Adrenal gland (tissue), 5 donors: Measurements from ENCODE around the gene ZNF467.

Experiments
- POLR2A ChIP-seq, 2 donors: fragments of 450-650 bp; IDR thresholded peaks; one replicate each; pipeline ENCODE4 v1.6.1; 2017; ENCODE audit warnings: antibody characterized with exemption in 2 of 2, mild to moderate bottlenecking in 2 of 2, moderate library complexity in 1 of 2
- TF ChIP-seq, protein P1 (sequence below), 6 experiments: fragments of 450-650 bp in 4 of 6; fragments of 200-600 bp in 2 of 6; sonication (generic) in 1 of 6; IDR thresholded peaks; 1 replicate in 5 of 6; 2 replicates in 1 of 6; pipeline versions ENCODE4 v1.5.1 to v1.8.0; 2016 to 2021; ENCODE audit warnings: antibody characterized with exemption in 6 of 6, mild to moderate bottlenecking in 2 of 6, moderate library complexity in 1 of 6
- donor health status: DM: no; HTN: no; CAD: no.

DNA sequence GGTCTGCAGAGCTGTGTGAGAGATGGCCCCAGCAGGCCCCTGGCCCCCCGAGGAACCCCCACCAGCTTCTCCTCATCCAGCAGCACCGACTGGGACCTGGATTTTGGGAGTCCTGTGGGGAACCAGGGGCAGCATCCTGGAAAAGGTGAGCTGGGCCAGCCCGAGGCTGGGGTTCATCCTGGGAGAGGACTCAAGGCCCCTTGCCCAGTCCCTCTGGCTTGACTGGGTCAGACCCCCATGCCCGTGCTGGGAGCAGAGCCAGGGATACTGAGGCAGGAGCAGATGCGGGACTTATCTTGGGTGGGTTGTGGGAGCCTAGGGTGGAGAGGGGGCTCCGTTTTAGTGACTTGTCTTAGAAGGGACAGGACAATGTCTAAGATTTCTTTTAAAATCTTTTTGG, 47.5 kb downstream of the ZNF467 start:
- TF ChIP-seq, protein P1, sequence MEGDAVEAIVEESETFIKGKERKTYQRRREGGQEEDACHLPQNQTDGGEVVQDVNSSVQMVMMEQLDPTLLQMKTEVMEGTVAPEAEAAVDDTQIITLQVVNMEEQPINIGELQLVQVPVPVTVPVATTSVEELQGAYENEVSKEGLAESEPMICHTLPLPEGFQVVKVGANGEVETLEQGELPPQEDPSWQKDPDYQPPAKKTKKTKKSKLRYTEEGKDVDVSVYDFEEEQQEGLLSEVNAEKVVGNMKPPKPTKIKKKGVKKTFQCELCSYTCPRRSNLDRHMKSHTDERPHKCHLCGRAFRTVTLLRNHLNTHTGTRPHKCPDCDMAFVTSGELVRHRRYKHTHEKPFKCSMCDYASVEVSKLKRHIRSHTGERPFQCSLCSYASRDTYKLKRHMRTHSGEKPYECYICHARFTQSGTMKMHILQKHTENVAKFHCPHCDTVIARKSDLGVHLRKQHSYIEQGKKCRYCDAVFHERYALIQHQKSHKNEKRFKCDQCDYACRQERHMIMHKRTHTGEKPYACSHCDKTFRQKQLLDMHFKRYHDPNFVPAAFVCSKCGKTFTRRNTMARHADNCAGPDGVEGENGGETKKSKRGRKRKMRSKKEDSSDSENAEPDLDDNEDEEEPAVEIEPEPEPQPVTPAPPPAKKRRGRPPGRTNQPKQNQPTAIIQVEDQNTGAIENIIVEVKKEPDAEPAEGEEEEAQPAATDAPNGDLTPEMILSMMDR (IDR thresholded peaks at IDR 0.05) = no peak
- TF ChIP-seq POLR2A (IDR thresholded peaks at IDR 0.05) = no peak
